HG03097 (cell line): ENCODE results near the gene RNF31.

ENCODE experiments used
- ATAC-seq: cut with Tn5 transposase; IDR thresholded peaks from one replicate; pipeline ENCODE4 v1.9.1; 2021; ENCODE audit not compliant: unreplicated experiment, low FRiP score

RNF31 gene

GRCh38 chr14:24155100-24155499 lies 7.8 kb downstream of the RNF31 start:
- no peak for ATAC-seq

- no peak for ATAC-seq
These were observed 9.5 kb downstream of the RNF31 start for GRCh38 chr14:24156840-24157239.

DNA sequence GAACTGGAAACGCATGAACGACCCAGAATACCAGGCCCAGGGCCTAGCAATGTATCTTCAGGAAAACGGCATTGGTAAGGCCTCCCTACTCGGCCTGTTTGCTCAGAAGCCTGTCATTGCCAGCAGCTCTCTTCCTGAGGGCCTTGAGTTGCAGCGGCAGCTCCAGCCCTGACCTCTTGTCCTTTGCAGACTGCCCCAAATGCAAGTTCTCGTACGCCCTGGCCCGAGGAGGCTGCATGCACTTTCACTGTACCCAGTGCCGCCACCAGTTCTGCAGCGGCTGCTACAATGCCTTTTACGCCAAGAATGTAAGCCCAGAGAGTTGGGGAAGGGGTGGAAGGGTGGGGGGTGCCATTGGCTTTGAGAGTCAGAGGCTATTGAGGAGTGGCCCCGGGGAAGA lies 10.0 kb downstream of the RNF31 start:
- no peak for ATAC-seq

DNA sequence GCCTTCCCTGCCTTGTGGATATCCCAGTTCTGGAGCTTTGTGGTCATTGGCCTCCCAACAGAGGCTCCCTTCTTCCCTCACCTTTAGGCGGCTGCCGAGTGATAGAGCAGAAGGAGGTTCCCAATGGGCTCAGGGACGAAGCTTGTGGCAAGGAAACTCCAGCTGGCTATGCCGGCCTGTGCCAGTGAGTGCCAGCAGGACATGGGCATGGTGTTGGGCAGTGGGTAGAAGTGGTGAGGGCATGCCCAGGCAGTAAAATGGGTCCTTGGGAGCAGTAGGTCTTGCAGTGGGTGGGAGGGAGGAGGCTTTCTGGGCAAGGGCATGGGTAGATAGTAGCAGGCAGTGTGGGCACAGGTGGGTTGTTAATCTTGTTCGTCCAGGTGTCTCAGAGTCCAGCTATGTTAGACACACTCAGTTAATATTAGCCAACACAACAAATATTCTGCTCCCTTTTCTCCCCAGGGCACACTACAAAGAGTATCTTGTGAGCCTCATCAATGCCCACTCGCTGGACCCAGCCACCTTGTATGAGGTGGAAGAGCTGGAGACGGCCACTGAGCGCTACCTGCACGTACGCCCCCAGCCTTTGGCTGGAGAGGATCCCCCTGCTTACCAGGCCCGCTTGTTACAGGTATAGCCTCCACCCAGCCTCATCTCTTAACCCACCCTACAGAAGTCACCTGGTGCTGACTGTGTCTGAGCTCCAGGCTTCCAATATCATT lies 12.6 kb downstream of the RNF31 start:
- peak; percentile 1 for ATAC-seq

DNA sequence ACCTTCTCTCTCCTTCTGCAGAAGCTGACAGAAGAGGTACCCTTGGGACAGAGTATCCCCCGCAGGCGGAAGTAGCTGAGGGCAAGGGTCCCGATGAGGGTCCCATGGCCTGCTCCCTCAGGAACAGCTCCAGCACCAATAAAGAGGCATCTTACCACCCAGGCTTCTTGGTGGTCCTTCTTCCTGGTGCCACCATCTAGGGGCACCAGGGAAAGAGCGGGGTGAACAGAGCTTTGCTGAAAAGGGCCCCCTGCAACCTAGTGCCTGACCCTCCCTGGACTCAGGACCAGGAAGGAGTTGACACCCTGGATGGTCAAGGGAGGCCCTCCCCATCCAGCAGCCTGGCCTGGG lies 13.2 kb downstream of the RNF31 start:
- ATAC-seq = peak; percentile 19

GRCh38 chr14:24160850-24161804 lies 13.8 kb downstream of the RNF31 start, which contains the start of gene IRF9:
Gene IRF9, plus strand, starts transcription at chr14:24161265. Its CDS starts 880 bp downstream, at chr14:24162145.
- peak; percentile 70 for ATAC-seq

GRCh38 chr14:24162093-24162492 lies 14.8 kb downstream of the RNF31 start:
- ATAC-seq = no peak

DNA sequence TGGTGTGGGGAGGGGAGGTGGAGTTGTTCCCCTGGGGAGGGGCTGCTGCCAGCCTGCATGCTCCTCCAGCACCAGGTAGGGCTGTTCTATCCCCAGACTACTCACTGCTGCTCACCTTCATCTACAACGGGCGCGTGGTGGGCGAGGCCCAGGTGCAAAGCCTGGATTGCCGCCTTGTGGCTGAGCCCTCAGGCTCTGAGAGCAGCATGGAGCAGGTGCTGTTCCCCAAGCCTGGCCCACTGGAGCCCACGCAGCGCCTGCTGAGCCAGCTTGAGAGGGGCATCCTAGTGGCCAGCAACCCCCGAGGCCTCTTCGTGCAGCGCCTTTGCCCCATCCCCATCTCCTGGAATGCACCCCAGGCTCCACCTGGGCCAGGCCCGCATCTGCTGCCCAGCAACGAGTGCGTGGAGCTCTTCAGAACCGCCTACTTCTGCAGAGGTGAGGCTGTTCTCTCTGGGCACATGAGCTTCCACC lies 17.3 kb downstream of the RNF31 start:
- ATAC-seq = no peak

DNA sequence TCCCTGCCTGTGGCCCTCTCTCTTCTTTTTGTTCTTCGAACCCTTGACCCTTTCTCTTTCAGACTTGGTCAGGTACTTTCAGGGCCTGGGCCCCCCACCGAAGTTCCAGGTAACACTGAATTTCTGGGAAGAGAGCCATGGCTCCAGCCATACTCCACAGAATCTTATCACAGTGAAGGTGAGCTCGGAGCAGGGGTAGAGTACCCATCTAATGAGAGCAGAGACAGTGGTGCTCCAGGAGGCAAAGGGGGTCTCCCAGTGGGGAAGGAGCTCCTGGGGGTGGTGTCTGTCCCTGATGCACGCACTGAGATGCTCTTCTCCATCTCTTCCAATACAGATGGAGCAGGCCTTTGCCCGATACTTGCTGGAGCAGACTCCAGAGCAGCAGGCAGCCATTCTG lies 18.5 kb downstream of the RNF31 start:
- no peak for ATAC-seq

GRCh38 chr14:24167469-24168114 lies 20.3 kb downstream of the RNF31 start:
- ATAC-seq = no peak

- ATAC-seq = peak; percentile 72
These were observed 24.3 kb downstream of the RNF31 start, which contains the start of gene REC8 for GRCh38 chr14:24171422-24172260. Gene REC8, plus strand, starts transcription at chr14:24172080. Its CDS starts 473 bp downstream, at chr14:24172553.

- no peak for ATAC-seq
These were observed 25.1 kb downstream of the RNF31 start for GRCh38 chr14:24172261-24172860.

DNA sequence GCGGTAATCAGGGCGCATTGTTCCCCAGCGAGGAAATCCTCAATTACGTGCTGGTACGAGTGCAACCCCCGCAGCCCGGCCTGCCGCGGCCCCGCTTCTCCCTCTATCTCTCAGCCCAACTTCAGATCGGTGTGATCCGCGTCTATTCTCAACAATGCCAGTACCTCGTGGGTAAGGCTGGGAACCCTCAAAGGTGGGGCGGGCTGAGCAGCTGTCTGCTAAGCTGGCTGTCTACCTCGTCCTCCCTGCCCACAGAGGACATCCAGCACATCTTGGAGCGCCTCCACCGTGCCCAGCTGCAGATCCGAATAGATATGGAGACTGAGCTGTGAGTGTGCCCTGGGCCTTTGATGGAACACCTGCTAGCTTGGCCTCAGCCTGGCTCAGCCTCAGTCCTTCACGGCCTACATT lies 25.6 kb downstream of the RNF31 start:
- no peak for ATAC-seq

DNA sequence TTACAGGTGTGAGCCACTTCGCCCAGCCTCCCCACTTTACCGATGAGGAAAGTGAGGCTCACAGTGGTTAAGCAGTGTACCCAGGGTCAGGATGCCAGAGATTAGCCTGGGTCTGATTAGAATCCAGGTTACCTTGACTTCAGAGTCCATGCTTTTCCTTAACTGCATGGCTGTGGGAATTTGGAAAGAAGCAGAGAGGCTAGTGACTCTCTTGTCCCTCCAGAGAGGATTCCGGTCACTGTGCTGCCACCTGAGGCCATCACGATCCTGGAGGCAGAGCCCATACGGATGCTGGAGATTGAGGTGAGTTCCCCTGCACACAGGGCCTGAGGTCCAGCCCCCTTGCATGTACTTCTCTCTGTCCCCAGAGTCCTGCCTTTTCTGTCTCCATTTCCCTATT lies 29.3 kb downstream of the RNF31 start:
- ATAC-seq = no peak

- no peak for ATAC-seq
These were observed 29.9 kb downstream of the RNF31 start for GRCh38 chr14:24177041-24177825.

- ATAC-seq = no peak
These were observed 30.6 kb downstream of the RNF31 start for GRCh38 chr14:24177891-24178290.

DNA sequence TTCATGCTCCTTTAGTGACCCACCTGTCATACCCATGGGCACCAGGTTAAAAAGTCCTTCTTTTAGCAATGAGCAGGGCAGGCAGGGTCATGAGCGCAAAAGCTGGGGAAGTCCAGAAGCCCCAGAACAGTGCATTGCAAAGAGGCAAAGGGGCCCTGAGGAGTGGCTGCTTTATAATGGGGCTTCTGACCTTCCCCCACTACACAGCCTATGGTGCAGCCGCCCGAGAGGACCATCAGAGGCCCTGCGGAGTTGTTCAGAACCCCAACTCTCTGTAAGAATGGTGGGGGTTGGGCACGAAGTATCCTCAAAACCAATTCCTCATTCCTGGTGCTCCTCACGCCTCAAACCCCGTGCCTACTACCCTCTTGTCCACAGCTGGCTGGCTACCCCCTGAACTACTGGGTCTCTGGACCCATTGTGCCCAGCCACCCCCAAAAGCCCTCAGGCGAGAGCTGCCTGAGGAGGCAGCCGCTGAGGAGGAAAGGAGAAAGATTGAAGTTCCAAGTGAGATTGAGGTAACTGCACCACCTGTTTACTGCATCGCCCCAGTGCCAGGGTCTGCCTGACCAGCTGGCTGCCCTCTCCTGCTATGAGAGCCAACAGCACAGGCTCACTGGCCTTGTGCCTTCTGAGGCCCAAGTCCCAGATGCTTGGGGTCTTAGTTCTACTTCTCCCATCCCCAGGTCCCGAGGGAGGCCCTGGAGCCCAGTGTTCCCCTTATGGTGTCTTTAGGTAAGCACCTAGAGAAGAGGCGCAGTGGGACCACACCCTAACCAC lies 31.3 kb downstream of the RNF31 start:
- ATAC-seq = no peak

GRCh38 chr14:24179294-24179960 lies 32.1 kb downstream of the RNF31 start:
- no peak for ATAC-seq
